CD14-positive monocyte (primary cell): ENCODE results near the gene LPIN1. TPM values are rescaled to one million over a fixed set of nuclear protein-coding genes. Genes with fewer than 3 reads are reported as not detected.
"Not testable (repeated sequence)": the region's sequence is repeated elsewhere in the genome, so short reads cannot be mapped to it uniquely, and the experiment has no call there.

Experiments
- DNase-seq, 3 donors: peaks; one replicate each; pipeline ENCODE4 v3.0.0-alpha.2; 2011 to 2022
- H2AFZ ChIP-seq: 2 replicates; pipeline ENCODE4 v1.6.0; 2012; ENCODE audit warnings: mild to moderate bottlenecking, low read depth, low read length, inconsistent platforms; ENCODE audit not compliant: insufficient read depth, poor library complexity, severe bottlenecking
- H3K27ac ChIP-seq, 2 donors: 1 replicate in 1 of 2; 2 replicates in 1 of 2; pipeline ENCODE4 v1.5.1; 2012 to 2013; ENCODE audit warnings: low read length in 2 of 2, control low read depth in 1 of 2, inconsistent platforms in 1 of 2, low read depth in 1 of 2, mild to moderate bottlenecking in 1 of 2
- H3K27me3 ChIP-seq, 2 donors: one replicate each; pipeline versions ENCODE4 v1.6.0 to v1.6.1; 2011 to 2013; ENCODE audit warnings: low read length in 2 of 2; ENCODE audit not compliant: control insufficient read depth in 2 of 2, insufficient read depth in 2 of 2
- H3K36me3 ChIP-seq, 2 donors: replicated peaks in 1 of 2; 1 replicate in 1 of 2; 2 replicates in 1 of 2; pipeline versions ENCODE4 v1.5.1 to v1.6.1; 2012 to 2013; ENCODE audit warnings: low read length in 2 of 2, control low read depth in 1 of 2, inconsistent platforms in 1 of 2, mild to moderate bottlenecking in 1 of 2; ENCODE audit not compliant: insufficient read depth in 2 of 2, control insufficient read depth in 1 of 2
- H3K4me1 ChIP-seq, 2 donors: 1 replicate in 1 of 2; 2 replicates in 1 of 2; pipeline versions ENCODE4 v1.5.1 to v1.6.1; 2012 to 2013; ENCODE audit warnings: low read length in 2 of 2, control low read depth in 1 of 2, inconsistent platforms in 1 of 2, mild to moderate bottlenecking in 1 of 2, moderate library complexity in 1 of 2; ENCODE audit not compliant: insufficient read depth in 2 of 2, control insufficient read depth in 1 of 2
- H3K4me2 ChIP-seq: replicated peaks from 2 replicates; pipeline ENCODE3; 2012; ENCODE audit warnings: low read length, moderate library complexity, mild to moderate bottlenecking; ENCODE audit not compliant: poor library complexity, severe bottlenecking; ENCODE audit errors: extremely low read depth
- H3K4me3 ChIP-seq, 3 experiments: fragments of 200-600 bp in 1 of 3; sonication (generic) in 1 of 3; replicated peaks in 1 of 3; 1 replicate in 2 of 3; 2 replicates in 1 of 3; pipeline ENCODE4 v1.5.1; 2011 to 2013; ENCODE audit warnings: low read length in 3 of 3, mild to moderate bottlenecking in 3 of 3, control low read depth in 2 of 3, low read depth in 2 of 3, inconsistent platforms in 1 of 3, moderate library complexity in 1 of 3
- H3K79me2 ChIP-seq: 2 replicates; pipeline ENCODE4 v1.6.0; 2012; ENCODE audit warnings: mild to moderate bottlenecking, control low read depth, inconsistent platforms, low read length, moderate library complexity; ENCODE audit not compliant: insufficient read depth
- H3K9ac ChIP-seq: 2 replicates; pipeline ENCODE4 v1.6.0; 2017; ENCODE audit warnings: low read length, mild to moderate bottlenecking; ENCODE audit not compliant: insufficient read depth, poor library complexity, severe bottlenecking
- H3K9me3 ChIP-seq, 2 donors: replicated peaks in 1 of 2; 1 replicate in 1 of 2; 2 replicates in 1 of 2; pipeline versions ENCODE4 v1.5.1 to v1.6.1; 2012 to 2013; ENCODE audit warnings: low read length in 2 of 2, control low read depth in 1 of 2; ENCODE audit not compliant: control insufficient read depth in 1 of 2, insufficient read depth in 1 of 2
- H4K20me1 ChIP-seq: 2 replicates; pipeline ENCODE4 v1.6.0; 2012; ENCODE audit warnings: mild to moderate bottlenecking, low read length, control low read depth, moderate library complexity; ENCODE audit not compliant: insufficient read depth
- H3K27ac Mint-ChIP-seq, 7 donors: one replicate each; pipeline ENCODE4 v1.8.0; 2020; ENCODE audit warnings: mild to moderate bottlenecking in 7 of 7, mixed read lengths in 7 of 7, moderate library complexity in 6 of 7, inconsistent platforms in 2 of 7
- H3K27me3 Mint-ChIP-seq, 3 donors: one replicate each; pipeline ENCODE4 v1.8.0; 2021 to 2022; ENCODE audit warnings: low read depth in 3 of 3, mild to moderate bottlenecking in 3 of 3, mixed read lengths in 3 of 3, moderate library complexity in 3 of 3, inconsistent platforms in 1 of 3
- H3K36me3 Mint-ChIP-seq, 2 donors: one replicate each; pipeline ENCODE4 v1.8.0; 2020; ENCODE audit warnings: mixed read lengths in 2 of 2, inconsistent platforms in 1 of 2, mild to moderate bottlenecking in 1 of 2
- H3K4me1 Mint-ChIP-seq: one replicate; pipeline ENCODE4 v1.8.0; 2020; ENCODE audit warnings: mild to moderate bottlenecking, mixed read lengths
- H3K4me3 Mint-ChIP-seq, 2 donors: one replicate each; pipeline ENCODE4 v1.8.0; 2020; ENCODE audit warnings: mild to moderate bottlenecking in 2 of 2, mixed read lengths in 2 of 2, moderate library complexity in 1 of 2
- H3K9me3 Mint-ChIP-seq, 7 donors: one replicate each; pipeline ENCODE4 v1.8.0; 2020 to 2022; ENCODE audit warnings: mixed read lengths in 7 of 7, mild to moderate bottlenecking in 6 of 7, moderate library complexity in 6 of 7, inconsistent platforms in 2 of 7
- CTCF ChIP-seq: fragments of 200-600 bp; IDR thresholded peaks from one replicate; pipeline ENCODE4 v1.8.0; 2022; ENCODE audit warnings: antibody characterized with exemption, mild to moderate bottlenecking
- WGBS: methylation state at CpG from one replicate; pipeline ENCODE4 v1.1.5; 2013; ENCODE audit warnings: missing lambda C conversion rate; ENCODE audit not compliant: insufficient coverage; 5-methylcytosine and 5-hydroxymethylcytosine counted together
- intact Hi-C, 2 donors: fragments of 100-400 bp; cut with micrococcal nuclease; formaldehyde crosslinking; loops; one replicate each; pipeline versions ENCODE4 v1.15.0 to v1.15.1; 2023
- polyA plus RNA-seq, 3 donors: library from polyadenylated mRNA; depleted of rRNA in 1 of 3; unstranded in 2 of 3; stranded (reverse) in 1 of 3; fragments of 300-500 nt in 2 of 3; fragments of >200 nt in 1 of 3; fragmentation: Illumina TruSeq in 2 of 3; gene quantifications; 1 replicate in 2 of 3; 2 replicates in 1 of 3; pipeline ENCODE4 v1.2.3, GENCODE V29; 2012 to 2021

Gene LPIN1
- polyA plus RNA-seq, 3 donors = 1.8 to 17.6 (median 2.7) TPM

DNA sequence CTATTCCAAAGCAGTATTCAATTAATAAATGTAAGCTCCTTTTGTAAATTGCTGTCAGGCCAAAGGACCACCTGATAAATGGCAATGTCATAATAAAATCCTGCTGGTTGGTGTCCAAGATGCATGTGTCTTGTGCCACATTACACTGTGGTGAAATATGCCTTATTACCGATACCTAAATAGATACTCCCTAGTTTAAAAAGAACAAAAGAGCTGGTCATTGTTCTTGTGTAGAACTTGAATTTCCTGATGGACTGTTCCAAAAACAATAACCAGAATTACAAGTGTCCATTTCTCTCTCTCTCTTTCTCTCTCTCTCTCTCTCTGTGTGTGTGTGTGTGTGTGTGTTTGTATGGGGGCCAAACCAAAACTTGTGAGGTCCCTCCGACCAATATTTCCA, 13.8 kb upstream of the LPIN1 start:
- WGBS = no CpG with 5 or more reads among the region's 2 CpGs
- no peaks in the 10 kb centered on the region for H3K36me3 ChIP-seq
- peaks cover 7% of the 10 kb centered on the region for H3K4me1 Mint-ChIP-seq
- no peak overlapping the region for H3K27ac ChIP-seq
- no peak for DNase-seq
- H3K27ac Mint-ChIP-seq = no peak overlapping the region
- H3K27me3 ChIP-seq = no peaks in the 10 kb centered on the region
- no peak overlapping the region for H2AFZ ChIP-seq
- H4K20me1 ChIP-seq = no peaks in the 10 kb centered on the region
- H3K4me1 ChIP-seq = no peaks in the 10 kb centered on the region
- no peaks in the 10 kb centered on the region for H3K36me3 Mint-ChIP-seq
- H3K4me3 Mint-ChIP-seq = no peak overlapping the region
- no peaks in the 10 kb centered on the region for H3K9me3 ChIP-seq
- intact Hi-C loops = no loop called here
- peaks cover 2 to 7% (median 3%) of the 10 kb centered on the region in 3 donors for H3K27me3 Mint-ChIP-seq
- H3K9me3 Mint-ChIP-seq = no peaks in the 10 kb centered on the region
- H3K4me3 ChIP-seq = no peak overlapping the region
- H3K79me2 ChIP-seq = no peaks in the 10 kb centered on the region
- TF ChIP-seq CTCF = no peak
- no peak overlapping the region for H3K4me2 ChIP-seq
- no peak overlapping the region for H3K9ac ChIP-seq

DNA sequence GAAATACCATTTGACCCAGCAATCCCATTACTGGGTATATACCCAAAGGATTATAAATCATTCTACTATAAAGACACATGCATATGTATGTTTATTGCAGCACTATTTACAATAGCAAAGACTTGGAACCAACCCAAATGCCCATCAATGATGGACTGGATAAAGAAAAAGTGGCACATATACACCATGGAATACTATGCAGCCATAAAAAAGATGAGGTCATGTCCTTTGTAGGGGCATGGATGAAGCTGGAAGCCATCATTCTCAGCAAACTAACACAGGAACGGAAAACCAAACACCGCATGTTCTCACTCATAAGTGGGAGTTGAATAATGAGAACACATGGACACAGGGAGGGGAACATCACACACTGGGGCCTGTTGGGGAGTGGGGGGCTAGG, 8.6 kb upstream of the LPIN1 start:
- not testable (repeated sequence) for H3K9me3 ChIP-seq, H3K27ac ChIP-seq, H3K27me3 ChIP-seq, H3K9me3 Mint-ChIP-seq, H3K36me3 ChIP-seq, H3K79me2 ChIP-seq, H2AFZ ChIP-seq, H3K27me3 Mint-ChIP-seq, H3K9ac ChIP-seq, H3K27ac Mint-ChIP-seq, H3K4me2 ChIP-seq, H3K36me3 Mint-ChIP-seq, H3K4me3 Mint-ChIP-seq, DNase-seq, H4K20me1 ChIP-seq, H3K4me3 ChIP-seq
- H3K4me1 ChIP-seq = peaks cover 4 to 12% of the 10 kb centered on the region in 2 donors
- peaks cover 15% of the 10 kb centered on the region for H3K4me1 Mint-ChIP-seq
- no CpG with 5 or more reads among the region's 2 CpGs for WGBS
- intact Hi-C loops = loop anchor here in 1 of 2 donors (5.0 kb wide), 1 partner anchor 39 kb away; no protein-coding TSS in a partner anchor
